Measurements from ENCODE around the gene MEPCE.

MEPCE gene

GRCh38 chr7:100465299-100465698 is 35.7 kb downstream of the MEPCE start:
- DNase-seq, result no peak

- peak; percentile 27 for DNase-seq
These were observed 36.2 kb downstream of the MEPCE start for GRCh38 chr7:100465702-100466311.

GRCh38 chr7:100466653-100467605 is 37.3 kb downstream of the MEPCE start:
- DNase-seq, result no peak

- no peak for DNase-seq
These were observed 38.2 kb downstream of the MEPCE start for GRCh38 chr7:100467638-100468373.

- peak; percentile 8 for DNase-seq
These were observed 39.8 kb downstream of the MEPCE start for GRCh38 chr7:100469227-100470044.

- no peak for DNase-seq
These were observed 41.4 kb downstream of the MEPCE start for GRCh38 chr7:100471021-100471420.

- DNase-seq, result no peak
These were observed 42.7 kb downstream of the MEPCE start for GRCh38 chr7:100472121-100472851.

GRCh38 chr7:100472854-100473499 is 43.3 kb downstream of the MEPCE start:
- DNase-seq, result no peak

GRCh38 chr7:100475549-100475948 is 45.9 kb downstream of the MEPCE start:
- no peak for DNase-seq

GRCh38 chr7:100476101-100476780 is 46.6 kb downstream of the MEPCE start:
- no peak for DNase-seq

GRCh38 chr7:100476903-100477870 is 47.6 kb downstream of the MEPCE start:
- no peak for DNase-seq

GRCh38 chr7:100477871-100478267 is 48.2 kb downstream of the MEPCE start:
- no peak for DNase-seq

- peak; percentile 73 for DNase-seq
These were observed 49.5 kb downstream of the MEPCE start, which contains the start of gene TSC22D4 for GRCh38 chr7:100478958-100479660. Gene TSC22D4 (minus strand): TSS chr7:100479214. CDS start chr7:100478038, 1,176 bp downstream.

- DNase-seq, result no peak
These were observed 51.8 kb downstream of the MEPCE start for GRCh38 chr7:100481466-100481865.

GRCh38 chr7:100482728-100483089 is 53.1 kb downstream of the MEPCE start:
- DNase-seq, result no peak

GRCh38 chr7:100483090-100483721 is 53.6 kb downstream of the MEPCE start:
- DNase-seq, result no peak
